ENCODE data around the gene SSBP2.

DNA sequence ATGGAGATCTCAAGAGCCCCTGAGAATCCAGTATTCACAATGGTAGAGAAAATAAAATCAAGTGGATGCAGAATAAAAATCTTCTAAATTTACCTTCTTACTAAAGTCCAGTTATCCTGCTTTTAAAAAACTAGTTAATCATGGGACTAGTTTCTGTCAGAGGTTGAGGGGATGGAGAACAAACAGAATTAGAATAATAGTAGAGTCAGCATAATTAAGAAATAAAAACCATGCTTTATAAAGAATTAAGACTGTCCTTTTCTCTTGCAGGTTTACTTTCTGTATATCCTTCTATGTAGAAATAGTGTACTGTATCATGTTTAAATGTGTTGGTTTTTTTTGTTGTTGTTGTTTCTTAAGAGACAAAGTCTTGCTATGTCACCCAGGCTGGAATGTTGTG, 380.0 kb downstream of the SSBP2 start:
- TF ChIP-seq SIN3A (IDR thresholded peaks at IDR 0.05; ENCODE audit: borderline replicate concordance, insufficient read depth, low read length) (no peak), TAF1 (IDR thresholded peaks at IDR 0.05; ENCODE audit: borderline replicate concordance, insufficient read depth, low read length) (no peak), POLR2AphosphoS5 (IDR thresholded peaks at IDR 0.05; ENCODE audit: low read depth, low read length) (no peak), FOXP2 (optimal IDR thresholded peaks at IDR 0.05; ENCODE audit: borderline replicate concordance, extremely low read depth, extremely low read length, insufficient read depth) (no peak)
- TF ChIP-seq, protein P1, sequence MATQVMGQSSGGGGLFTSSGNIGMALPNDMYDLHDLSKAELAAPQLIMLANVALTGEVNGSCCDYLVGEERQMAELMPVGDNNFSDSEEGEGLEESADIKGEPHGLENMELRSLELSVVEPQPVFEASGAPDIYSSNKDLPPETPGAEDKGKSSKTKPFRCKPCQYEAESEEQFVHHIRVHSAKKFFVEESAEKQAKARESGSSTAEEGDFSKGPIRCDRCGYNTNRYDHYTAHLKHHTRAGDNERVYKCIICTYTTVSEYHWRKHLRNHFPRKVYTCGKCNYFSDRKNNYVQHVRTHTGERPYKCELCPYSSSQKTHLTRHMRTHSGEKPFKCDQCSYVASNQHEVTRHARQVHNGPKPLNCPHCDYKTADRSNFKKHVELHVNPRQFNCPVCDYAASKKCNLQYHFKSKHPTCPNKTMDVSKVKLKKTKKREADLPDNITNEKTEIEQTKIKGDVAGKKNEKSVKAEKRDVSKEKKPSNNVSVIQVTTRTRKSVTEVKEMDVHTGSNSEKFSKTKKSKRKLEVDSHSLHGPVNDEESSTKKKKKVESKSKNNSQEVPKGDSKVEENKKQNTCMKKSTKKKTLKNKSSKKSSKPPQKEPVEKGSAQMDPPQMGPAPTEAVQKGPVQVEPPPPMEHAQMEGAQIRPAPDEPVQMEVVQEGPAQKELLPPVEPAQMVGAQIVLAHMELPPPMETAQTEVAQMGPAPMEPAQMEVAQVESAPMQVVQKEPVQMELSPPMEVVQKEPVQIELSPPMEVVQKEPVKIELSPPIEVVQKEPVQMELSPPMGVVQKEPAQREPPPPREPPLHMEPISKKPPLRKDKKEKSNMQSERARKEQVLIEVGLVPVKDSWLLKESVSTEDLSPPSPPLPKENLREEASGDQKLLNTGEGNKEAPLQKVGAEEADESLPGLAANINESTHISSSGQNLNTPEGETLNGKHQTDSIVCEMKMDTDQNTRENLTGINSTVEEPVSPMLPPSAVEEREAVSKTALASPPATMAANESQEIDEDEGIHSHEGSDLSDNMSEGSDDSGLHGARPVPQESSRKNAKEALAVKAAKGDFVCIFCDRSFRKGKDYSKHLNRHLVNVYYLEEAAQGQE (IDR thresholded peaks at IDR 0.05; ENCODE audit: insufficient read depth in 1 of 2, low read depth in 2 of 2, low read length in 2 of 2): no peak

Measured in PFSK-1 (cell line).